COR-L47 (cell line): ENCODE data around the gene TMEM258.
A peak's percentile ranks its signal among the peaks of the same experiment; 100 is the strongest.

ENCODE experiments used
- DNase-seq: peaks from one replicate; lab custom pipeline; 2025; lab: John Stamatoyannopoulos, UW

The TMEM258 gene

GRCh38 chr11:61757213-61757862 lies 35.1 kb downstream of the TMEM258 start:
- no peak for DNase-seq

DNA sequence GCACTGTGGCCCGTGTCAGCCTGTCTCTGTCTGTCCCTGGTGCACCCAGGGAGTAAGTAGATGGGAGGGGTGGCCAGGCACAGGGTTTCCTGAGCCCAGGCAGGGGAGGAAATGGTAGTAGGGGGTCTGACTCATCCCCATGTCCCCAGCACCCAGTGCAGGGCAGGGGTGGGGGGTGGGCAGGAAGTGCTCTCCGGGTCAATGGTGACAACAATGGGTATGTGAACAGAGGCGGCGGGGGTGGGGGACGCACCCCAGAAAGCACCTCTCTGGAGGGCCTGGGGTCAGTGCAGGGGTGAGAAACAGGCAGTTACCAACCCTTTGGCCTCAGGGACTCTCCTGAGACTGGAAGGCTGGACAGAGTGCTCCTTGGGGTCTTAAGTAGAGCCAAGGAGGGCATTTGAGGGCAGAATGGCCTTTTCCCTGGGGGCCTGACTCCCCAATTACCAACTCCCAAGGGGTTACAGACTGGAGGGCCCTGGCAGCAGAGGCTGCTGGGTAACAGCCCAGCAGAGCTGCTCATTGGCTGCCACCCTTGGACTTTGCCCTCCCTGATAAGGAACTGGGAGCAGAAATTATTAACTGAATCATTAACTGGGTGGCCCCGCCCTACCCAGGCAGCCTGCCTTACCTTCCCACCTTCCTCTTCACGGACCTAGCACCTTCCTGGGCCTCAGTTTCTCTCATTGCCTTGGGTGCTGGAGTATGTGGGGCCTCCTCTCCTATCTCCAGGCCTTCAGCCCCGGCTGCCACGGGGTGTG lies 35.8 kb downstream of the TMEM258 start:
- no peak for DNase-seq

DNA sequence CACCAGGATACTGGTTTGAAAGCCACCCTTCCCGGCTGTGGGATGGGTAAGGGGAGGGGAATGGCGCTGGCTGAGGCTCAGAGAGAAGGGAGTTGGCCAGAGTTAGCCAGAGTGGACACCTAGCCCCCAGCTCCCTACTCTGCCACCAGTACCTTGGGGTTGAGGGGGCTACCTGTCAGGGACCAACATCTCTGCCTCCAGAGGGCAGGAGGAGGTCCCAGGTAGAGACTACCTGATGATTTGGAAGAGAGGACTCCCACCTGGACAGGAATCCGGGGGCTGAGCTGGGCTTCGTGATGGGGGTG lies 36.3 kb downstream of the TMEM258 start:
- DNase-seq = no peak

DNA sequence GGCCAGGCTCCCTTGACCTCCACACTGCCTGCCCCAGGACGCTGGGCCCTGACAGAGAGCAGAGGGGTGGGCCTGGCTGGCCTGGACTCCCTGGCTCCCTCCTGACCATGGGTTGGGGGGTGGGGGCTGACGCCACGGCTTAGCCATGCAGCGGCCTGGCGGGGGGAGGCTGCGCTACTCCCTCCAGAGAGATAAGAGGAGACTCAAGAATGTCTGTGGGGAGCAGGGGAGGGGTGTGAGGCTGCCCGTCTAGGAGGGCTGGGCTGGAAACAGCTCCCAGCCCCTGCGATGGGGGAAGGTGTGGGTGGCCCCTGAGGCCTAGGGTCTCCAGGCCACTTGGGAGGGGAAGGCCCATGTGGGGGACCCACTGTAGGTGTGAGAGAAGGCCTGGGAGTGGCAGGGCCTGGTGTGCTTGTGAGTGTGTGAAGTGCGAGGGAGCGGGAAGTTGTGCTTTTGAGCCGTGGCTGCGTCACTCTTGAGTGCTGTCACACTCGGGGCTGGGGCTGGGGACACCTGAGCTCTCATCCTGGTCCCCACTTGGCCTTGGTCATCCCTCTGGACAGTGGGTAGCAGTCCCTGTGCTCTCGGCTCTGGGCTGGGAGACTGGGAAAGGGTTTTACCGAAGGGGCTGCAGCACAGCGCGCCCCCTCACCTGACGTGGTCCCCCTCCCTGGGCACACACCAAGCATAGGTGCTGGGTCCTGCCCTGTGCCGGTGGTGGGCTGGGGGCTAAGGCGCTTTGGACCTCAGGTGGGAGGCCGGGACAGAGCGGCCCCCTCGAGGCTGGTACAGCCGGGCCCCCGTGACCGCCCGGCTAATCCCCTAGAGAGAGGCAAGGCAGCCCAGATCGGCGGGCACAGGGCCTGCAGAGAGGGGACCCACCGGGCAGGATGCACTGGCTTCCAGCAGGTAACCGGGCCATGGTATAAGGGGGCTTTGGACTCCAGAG lies 37.6 kb downstream of the TMEM258 start:
- DNase-seq = no peak

DNA sequence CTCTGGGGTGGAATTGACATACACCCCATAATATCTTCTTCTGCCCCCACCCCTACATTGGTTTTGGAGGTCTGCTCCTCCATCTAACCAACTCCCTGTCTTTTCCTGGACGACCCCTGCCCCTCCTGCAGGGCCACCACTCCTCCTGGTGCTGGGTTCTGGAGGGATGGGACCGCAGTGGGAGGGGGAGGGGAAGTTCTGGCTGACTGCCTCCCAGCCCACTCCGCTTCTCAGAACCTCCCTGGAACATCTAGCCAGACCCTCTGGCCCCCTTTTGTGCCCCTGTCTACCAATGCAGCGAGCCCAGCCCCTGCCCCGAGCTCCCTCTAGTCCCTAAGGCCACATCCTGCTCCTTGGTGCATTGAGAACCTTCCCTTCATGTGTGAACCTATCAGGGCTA lies 38.7 kb downstream of the TMEM258 start:
- DNase-seq = no peak

GRCh38 chr11:61752925-61753521 lies 39.4 kb downstream of the TMEM258 start:
- DNase-seq = no peak

- DNase-seq = no peak
Observed at GRCh38 chr11:61752117-61752924, 40.1 kb downstream of the TMEM258 start, which contains the start of gene MYRF. Gene MYRF (plus strand): TSS chr11:61752636. CDS start chr11:61752745, 109 bp downstream.

- no peak for DNase-seq
Observed at GRCh38 chr11:61751384-61751783, 41.0 kb downstream of the TMEM258 start.

DNA sequence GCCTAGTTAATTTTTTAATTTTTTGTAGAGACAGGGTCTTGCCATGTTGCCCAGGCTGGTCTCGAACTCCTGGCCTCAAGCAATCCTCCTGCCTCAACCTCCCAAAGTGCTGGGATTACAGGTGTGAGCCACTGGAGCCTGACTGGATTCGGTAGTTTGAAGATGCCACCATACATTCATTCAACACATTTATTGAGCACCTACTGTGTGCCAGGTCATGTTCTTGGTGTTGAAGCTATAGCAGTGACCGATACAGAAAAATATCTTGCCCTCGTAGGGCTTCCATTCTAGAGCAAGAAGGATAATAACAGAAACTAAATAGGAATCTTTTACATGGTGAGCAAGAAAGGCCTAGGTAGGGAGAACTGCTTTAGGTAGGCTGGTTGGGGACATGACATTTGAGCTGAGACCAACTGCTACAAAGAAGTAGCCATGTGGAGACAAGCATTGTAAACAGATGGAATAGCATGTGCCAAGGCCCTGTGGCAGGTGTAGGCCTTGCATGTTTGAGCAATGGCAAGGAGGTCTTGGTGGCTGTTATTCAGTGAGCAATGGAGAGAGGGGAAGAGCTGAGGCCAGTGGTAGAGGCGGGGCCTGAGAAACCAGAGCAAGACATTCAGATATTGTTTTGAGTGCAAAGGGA lies 41.6 kb downstream of the TMEM258 start:
- no peak for DNase-seq

DNA sequence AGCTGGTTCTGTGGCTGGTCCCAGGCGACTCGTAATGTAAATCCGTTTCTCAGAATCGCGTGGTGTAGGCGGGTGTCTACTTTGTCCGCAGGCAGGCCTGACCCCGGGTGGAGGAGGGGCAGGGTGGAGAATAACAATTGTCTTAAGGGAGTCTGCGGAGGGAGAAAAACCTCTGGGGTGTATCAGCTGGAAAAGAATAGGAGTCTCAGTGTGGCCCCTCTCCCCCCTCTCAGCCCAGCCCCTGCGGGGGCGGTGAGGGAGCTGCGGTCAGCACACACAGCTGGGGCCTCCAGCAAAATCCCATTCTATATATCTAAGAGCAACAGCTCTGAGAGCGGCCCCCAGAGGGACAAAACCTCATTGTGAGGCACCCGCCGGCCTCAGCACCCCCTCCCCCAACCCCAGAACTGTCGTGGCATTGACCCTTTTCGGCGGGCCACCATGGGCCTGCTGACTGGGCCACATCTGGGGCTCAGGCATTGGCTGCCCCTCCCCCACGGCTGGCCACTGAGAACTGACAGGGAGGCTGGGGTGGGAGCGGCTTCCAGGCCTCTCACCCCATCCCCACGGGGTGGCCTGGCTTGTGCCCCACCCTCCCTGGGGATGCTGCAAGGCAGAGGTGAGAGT lies 42.7 kb downstream of the TMEM258 start:
- DNase-seq = no peak

DNA sequence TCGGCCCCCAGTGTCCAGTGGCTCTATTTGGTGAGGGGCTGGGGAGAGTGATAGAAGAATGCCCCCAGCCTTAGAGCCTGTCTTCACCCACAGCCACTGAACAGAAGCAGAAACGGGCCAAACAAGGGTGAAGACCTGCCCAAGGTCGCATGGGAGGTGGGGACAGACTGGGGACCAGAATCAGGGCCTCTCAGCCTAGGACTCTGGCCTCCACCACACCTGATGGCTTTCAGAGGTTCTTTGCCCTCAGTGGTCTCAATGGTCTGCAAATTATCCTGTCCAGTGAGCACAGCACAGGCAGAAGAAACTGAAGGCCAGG lies 44.5 kb downstream of the TMEM258 start:
- DNase-seq = no peak

DNA sequence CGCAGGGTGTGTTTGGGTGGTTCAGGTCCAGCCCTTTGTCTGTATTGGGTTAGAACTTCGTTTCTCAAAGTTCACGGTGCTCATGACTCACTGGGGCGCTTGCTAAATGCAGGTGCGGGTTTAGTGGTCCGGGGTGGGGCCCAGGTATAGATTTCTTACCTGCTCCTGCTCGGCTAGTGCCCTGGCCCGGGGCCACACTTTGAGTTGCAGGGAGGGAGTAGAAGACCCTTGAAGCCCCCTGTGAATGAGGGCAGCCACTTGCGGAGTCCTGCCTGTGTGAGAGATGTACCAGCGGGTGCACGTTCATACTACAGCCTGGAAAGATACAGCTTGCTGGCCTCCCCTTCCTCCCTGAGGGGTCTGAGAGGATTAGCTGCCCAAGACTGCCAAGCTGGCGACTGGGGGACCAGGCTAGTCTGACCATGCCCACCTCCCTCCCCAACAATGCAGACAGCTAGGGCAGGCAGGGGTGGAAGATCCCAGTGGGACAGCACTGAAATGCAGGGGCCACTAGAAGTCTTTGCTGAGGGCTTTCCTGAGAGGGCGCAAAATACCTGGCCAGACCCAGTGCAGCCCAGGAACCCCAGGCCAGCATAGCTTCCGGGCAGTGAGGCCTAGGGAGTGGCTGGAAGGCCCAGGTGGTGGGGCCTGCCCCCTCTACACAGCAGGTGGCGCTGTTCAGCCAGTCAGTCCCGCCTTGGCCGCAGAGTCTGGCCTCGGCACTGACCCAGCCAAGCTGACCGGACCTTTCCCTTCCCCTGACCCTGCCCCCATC lies 45.0 kb downstream of the TMEM258 start:
- DNase-seq = no peak

GRCh38 chr11:61746442-61747191 lies 45.8 kb downstream of the TMEM258 start:
- DNase-seq = no peak

GRCh38 chr11:61745781-61746441 lies 46.5 kb downstream of the TMEM258 start:
- no peak for DNase-seq

- DNase-seq = peak; percentile 88
Observed at GRCh38 chr11:61744609-61745156, 47.7 kb downstream of the TMEM258 start.

GRCh38 chr11:61744181-61744580 lies 48.2 kb downstream of the TMEM258 start:
- DNase-seq = no peak

DNA sequence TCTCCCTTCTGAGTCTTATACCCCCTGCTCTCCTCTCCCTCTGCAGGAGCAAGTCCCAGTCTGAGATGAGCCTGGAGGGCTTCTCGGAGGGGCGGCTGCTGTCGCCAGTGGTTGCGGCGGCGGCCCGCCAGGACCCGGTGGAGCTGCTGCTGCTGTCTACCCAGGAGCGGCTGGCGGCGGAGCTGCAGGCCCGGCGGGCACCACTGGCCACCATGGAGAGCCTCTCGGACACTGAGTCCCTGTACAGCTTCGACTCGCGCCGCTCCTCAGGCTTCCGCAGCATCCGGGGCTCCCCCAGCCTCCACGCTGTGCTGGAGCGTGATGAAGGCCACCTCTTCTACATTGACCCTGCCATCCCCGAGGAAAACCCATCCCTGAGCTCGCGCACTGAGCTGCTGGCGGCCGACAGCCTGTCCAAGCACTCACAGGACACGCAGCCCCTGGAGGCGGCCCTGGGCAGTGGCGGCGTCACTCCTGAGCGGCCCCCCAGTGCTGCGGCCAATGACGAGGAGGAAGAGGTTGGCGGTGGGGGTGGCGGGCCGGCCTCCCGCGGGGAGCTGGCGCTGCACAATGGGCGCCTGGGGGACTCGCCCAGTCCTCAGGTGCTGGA lies 48.8 kb downstream of the TMEM258 start:
- DNase-seq = no peak

GRCh38 chr11:61742391-61742790 lies 50.0 kb downstream of the TMEM258 start:
- DNase-seq = no peak
